H9 (cell line): ENCODE data around the gene GUCY1A1. TPM values are rescaled to one million over a fixed set of nuclear protein-coding genes. Genes with fewer than 3 reads are reported as not detected.

Experiments used
- DNase-seq: peaks from one replicate; pipeline ENCODE4 v3.0.0-alpha.2; 2017
- H2AFZ ChIP-seq: one replicate; pipeline ENCODE4 v1.6.1; 2013; ENCODE audit warnings: mild to moderate bottlenecking, low read length, control low read depth, moderate library complexity
- H2AK5ac ChIP-seq: 2 replicates; pipeline ENCODE4 v1.6.1; 2013; ENCODE audit warnings: low read length, control low read depth, mixed read lengths; ENCODE audit not compliant: insufficient read length
- H2BK120ac ChIP-seq: one replicate; pipeline ENCODE4 v1.6.1; 2013; ENCODE audit warnings: low read depth, mild to moderate bottlenecking, low read length, control low read depth, inconsistent platforms; ENCODE audit not compliant: poor library complexity, severe bottlenecking
- H2BK12ac ChIP-seq: 2 replicates; pipeline ENCODE4 v1.6.1; 2013; ENCODE audit warnings: low read length, control low read depth, mixed read lengths, low read depth; ENCODE audit not compliant: insufficient read length
- H2BK15ac ChIP-seq: 2 replicates; pipeline ENCODE4 v1.6.1; 2013; ENCODE audit warnings: low read depth, low read length, control low read depth
- H2BK20ac ChIP-seq: one replicate; pipeline ENCODE4 v1.6.1; 2013; ENCODE audit warnings: low read depth, mild to moderate bottlenecking, low read length, control low read depth, inconsistent platforms; ENCODE audit not compliant: poor library complexity, severe bottlenecking
- H2BK5ac ChIP-seq: 2 replicates; pipeline ENCODE4 v1.6.1; 2013; ENCODE audit warnings: low read length, control low read depth, mixed read lengths; ENCODE audit not compliant: insufficient read length
- H3K14ac ChIP-seq: 2 replicates; pipeline ENCODE4 v1.6.1; 2013; ENCODE audit warnings: low read length, control low read depth; ENCODE audit not compliant: insufficient read depth
- H3K18ac ChIP-seq: 2 replicates; pipeline ENCODE4 v1.6.1; 2013; ENCODE audit warnings: low read depth, mild to moderate bottlenecking, mixed read lengths, low read length, control low read depth; ENCODE audit not compliant: insufficient read length
- H3K23ac ChIP-seq: 2 replicates; pipeline ENCODE4 v1.6.1; 2013; ENCODE audit warnings: low read length, control low read depth, mixed read lengths, low read depth; ENCODE audit not compliant: insufficient read length
- H3K23me2 ChIP-seq: 2 replicates; pipeline ENCODE4 v1.6.1; 2013; ENCODE audit warnings: low read depth, mild to moderate bottlenecking, mixed read lengths, low read length, control low read depth; ENCODE audit not compliant: insufficient read length, poor library complexity, severe bottlenecking
- H3K27ac ChIP-seq: 2 replicates; pipeline ENCODE4 v1.5.1; 2013; ENCODE audit warnings: low read length, control low read depth, mixed read lengths, low read depth; ENCODE audit not compliant: insufficient read length
- H3K27me3 ChIP-seq: 2 replicates; pipeline ENCODE4 v1.6.1; 2013; ENCODE audit warnings: low read length, control low read depth, inconsistent platforms; ENCODE audit not compliant: insufficient read depth
- H3K4ac ChIP-seq: 2 replicates; pipeline ENCODE4 v1.6.1; 2013; ENCODE audit warnings: low read depth, mild to moderate bottlenecking, control low read depth, inconsistent platforms, low read length, moderate library complexity
- H3K4me1 ChIP-seq: 2 replicates; pipeline ENCODE4 v1.6.1; 2013; ENCODE audit warnings: low read length, control low read depth, inconsistent platforms; ENCODE audit not compliant: insufficient read depth
- H3K4me2 ChIP-seq: 2 replicates; pipeline ENCODE4 v1.6.1; 2013; ENCODE audit warnings: low read length, control low read depth, mixed read lengths; ENCODE audit not compliant: insufficient read length, insufficient read depth
- H3K56ac ChIP-seq: 2 replicates; pipeline ENCODE4 v1.6.1; 2013; ENCODE audit warnings: low read depth, mild to moderate bottlenecking, mixed read lengths, low read length, control low read depth; ENCODE audit not compliant: insufficient read length
- H3K79me1 ChIP-seq: 2 replicates; pipeline ENCODE4 v1.6.1; 2013; ENCODE audit warnings: low read depth, mild to moderate bottlenecking, moderate library complexity, low read length, control low read depth, inconsistent platforms; ENCODE audit not compliant: insufficient read depth, poor library complexity, severe bottlenecking
- H3K79me2 ChIP-seq: 2 replicates; pipeline ENCODE4 v1.6.1; 2013; ENCODE audit warnings: low read length, control low read depth, inconsistent platforms; ENCODE audit not compliant: insufficient read depth
- H3K9ac ChIP-seq: 2 replicates; pipeline ENCODE4 v1.6.1; 2013; ENCODE audit warnings: low read length, control low read depth, mixed read lengths; ENCODE audit not compliant: insufficient read length; ENCODE audit errors: extremely low read depth
- H3K9me3 ChIP-seq: one replicate; pipeline ENCODE4 v1.6.1; 2013; ENCODE audit warnings: low read depth, low read length, inconsistent platforms; ENCODE audit not compliant: control insufficient read depth
- H3T11ph ChIP-seq: one replicate; pipeline ENCODE4 v1.6.1; 2013; ENCODE audit warnings: mild to moderate bottlenecking, low read length, control low read depth, inconsistent platforms
- H4K20me1 ChIP-seq: one replicate; pipeline ENCODE4 v1.6.1; 2013; ENCODE audit not compliant: control insufficient read depth, insufficient read length, insufficient read depth
- H4K5ac ChIP-seq: 2 replicates; pipeline ENCODE4 v1.6.1; 2013; ENCODE audit warnings: low read depth, mild to moderate bottlenecking, mixed read lengths, low read length, control low read depth; ENCODE audit not compliant: insufficient read length
- H4K8ac ChIP-seq: replicated peaks from 2 replicates; pipeline ENCODE4 v1.6.1; 2013; ENCODE audit warnings: low read length, control low read depth, mixed read lengths, low read depth; ENCODE audit not compliant: insufficient read length
- H4K91ac ChIP-seq: 2 replicates; pipeline ENCODE4 v1.6.1; 2013; ENCODE audit warnings: low read depth, mild to moderate bottlenecking, moderate library complexity, mixed read lengths, low read length, control low read depth; ENCODE audit not compliant: insufficient read length
- H3K27ac Mint-ChIP-seq, 3 experiments: 2 replicates in 2 of 3; 3 replicates in 1 of 3; pipeline ENCODE4 v1.8.0; 2020 to 2021; ENCODE audit warnings: mixed read lengths in 3 of 3, mild to moderate bottlenecking in 1 of 3, moderate library complexity in 1 of 3
- H3K27me3 Mint-ChIP-seq: 2 replicates; pipeline ENCODE4 v1.8.0; 2021; ENCODE audit warnings: low read depth, mild to moderate bottlenecking, moderate library complexity, mixed read lengths
- H3K36me3 Mint-ChIP-seq, 3 experiments: 2 replicates in 2 of 3; 3 replicates in 1 of 3; pipeline ENCODE4 v1.8.0; 2020 to 2021; ENCODE audit warnings: low read depth in 3 of 3, mixed read lengths in 3 of 3; ENCODE audit not compliant: insufficient read depth in 1 of 3
- H3K4me1 Mint-ChIP-seq, 2 experiments: 2 replicates each; pipeline ENCODE4 v1.8.0; 2020; ENCODE audit warnings: mixed read lengths in 2 of 2
- H3K4me3 Mint-ChIP-seq, 2 experiments: 2 replicates in 1 of 2; 3 replicates in 1 of 2; pipeline ENCODE4 v1.8.0; 2020 to 2021; ENCODE audit warnings: mild to moderate bottlenecking in 2 of 2, mixed read lengths in 2 of 2, moderate library complexity in 1 of 2
- H3K9me3 Mint-ChIP-seq, 2 experiments: 2 replicates in 1 of 2; 3 replicates in 1 of 2; pipeline ENCODE4 v1.8.0; 2020; ENCODE audit warnings: mild to moderate bottlenecking in 2 of 2, mixed read lengths in 2 of 2, moderate library complexity in 1 of 2
- CTCF ChIP-seq: fragments of 200-600 bp; sonication (generic); conservative IDR thresholded peaks from 3 replicates; pipeline ENCODE4 v1.8.0; 2021; ENCODE audit warnings: antibody characterized with exemption, mild to moderate bottlenecking
- WGBS: extraction: QIAGEN DNeasy Blood & Tissue Kit; methylation state at CpG from one replicate; pipeline ENCODE4 v1.1.7; 2013; ENCODE audit warnings: missing lambda C conversion rate, low lambda C conversion rate, mixed read lengths; ENCODE audit not compliant: insufficient read length; ENCODE audit errors: extremely low coverage; 5-methylcytosine and 5-hydroxymethylcytosine counted together
- total RNA-seq: library from RNA; stranded (reverse); gene quantifications from 2 replicates; pipeline ENCODE4 v1.2.1, GENCODE V29; 2021

GUCY1A1 gene
- total RNA-seq, 1 experiment from 2014 or later, result not detected

DNA sequence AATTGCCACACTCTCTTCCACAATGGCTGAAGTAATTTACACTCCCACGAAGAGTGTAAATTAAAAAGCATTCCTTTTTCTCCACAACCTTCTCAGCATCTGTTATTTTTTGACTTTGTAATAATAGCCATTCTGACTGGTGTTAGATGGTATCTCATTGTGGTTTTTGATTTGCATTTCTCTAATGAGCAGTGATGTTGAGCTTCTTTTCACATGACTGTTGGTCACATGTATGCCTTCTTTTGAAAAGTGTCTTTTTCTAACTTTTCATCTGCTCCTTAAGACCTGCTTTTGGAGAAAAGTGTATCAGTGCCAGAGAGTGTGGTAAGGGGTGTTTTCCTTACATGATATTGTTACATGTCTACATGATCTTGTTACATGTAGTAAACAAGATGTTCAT is 25.7 kb downstream of the GUCY1A1 start:
- peaks cover 6% of the 10 kb centered on the region for H3K27me3 Mint-ChIP-seq

More for the DNA sequence above, 25.7 kb downstream of the GUCY1A1 start:
- H4K20me1 ChIP-seq, result no peaks in the 10 kb centered on the region
- H2BK20ac ChIP-seq, result no peak overlapping the region
- no peak overlapping the region for H3K4me2 ChIP-seq
- Mint-ChIP-seq H3K9me3 (no peaks in the 10 kb centered on the region), H3K27ac (no peak overlapping the region), H3K4me3 (no peak overlapping the region), H3K36me3 (no peaks in the 10 kb centered on the region), H3K4me1 (no peaks in the 10 kb centered on the region)
- H2BK120ac ChIP-seq, result no peak overlapping the region
- TF ChIP-seq CTCF, result no peak
- H3K9me3 ChIP-seq, result no peaks in the 10 kb centered on the region
- H2BK15ac ChIP-seq, result no peak overlapping the region
- no peak overlapping the region for H4K5ac ChIP-seq
- H3K79me1 ChIP-seq, result no peaks in the 10 kb centered on the region
- no peak overlapping the region for H2AFZ ChIP-seq
- no CpG with 5 or more reads among the region's 1 CpG for WGBS
- no peaks in the 10 kb centered on the region for H3K79me2 ChIP-seq
- no peak overlapping the region for H3K9ac ChIP-seq
- H3K56ac ChIP-seq, result no peak overlapping the region
- H3K23me2 ChIP-seq, result no peaks in the 10 kb centered on the region
- H4K91ac ChIP-seq, result no peak overlapping the region
- H3K4me1 ChIP-seq, result no peaks in the 10 kb centered on the region
- H3K27ac ChIP-seq, result no peak overlapping the region
- no peak overlapping the region for H3K4ac ChIP-seq
- H3T11ph ChIP-seq, result no peak overlapping the region
- no peak overlapping the region for H3K18ac ChIP-seq
- no peak overlapping the region for H3K14ac ChIP-seq
- H3K27me3 ChIP-seq, result no peaks in the 10 kb centered on the region
- H2BK5ac ChIP-seq, result no peak overlapping the region
- H3K23ac ChIP-seq, result no peak overlapping the region
- no peak for DNase-seq
- H2AK5ac ChIP-seq, result no peak overlapping the region
- H4K8ac ChIP-seq, result no peak overlapping the region
- H2BK12ac ChIP-seq, result no peak overlapping the region
